Progenitor cell of endocrine pancreas (in vitro differentiated cells): Measurements from ENCODE around the gene PATL1. TPM values are rescaled to one million over a fixed set of nuclear protein-coding genes. Genes with fewer than 3 reads are reported as not detected.

ENCODE experiments used
- DNase-seq: peaks from one replicate; pipeline ENCODE4 v3.0.0; 2021; ENCODE audit warnings: low spot score; ENCODE audit not compliant: unreplicated experiment
- H3K27ac Mint-ChIP-seq: 2 replicates; pipeline ENCODE4 v1.8.0; 2021; ENCODE audit warnings: mild to moderate bottlenecking, moderate library complexity, mixed read lengths
- H3K27me3 Mint-ChIP-seq: 2 replicates; pipeline ENCODE4 v1.8.0; 2021; ENCODE audit warnings: mixed read lengths
- H3K36me3 Mint-ChIP-seq: 2 replicates; pipeline ENCODE4 v1.8.0; 2022; ENCODE audit warnings: mixed read lengths; ENCODE audit not compliant: insufficient read depth
- H3K4me1 Mint-ChIP-seq: 2 replicates; pipeline ENCODE4 v1.8.0; 2021; ENCODE audit warnings: low read depth, mixed read lengths
- H3K4me3 Mint-ChIP-seq: 2 replicates; pipeline ENCODE4 v1.8.0; 2021; ENCODE audit warnings: low read depth, mild to moderate bottlenecking, moderate library complexity, mixed read lengths
- H3K9me3 Mint-ChIP-seq: 2 replicates; pipeline ENCODE4 v1.8.0; 2021; ENCODE audit warnings: low read depth, mixed read lengths
- CTCF ChIP-seq: fragments of 200-600 bp; sonication (generic); IDR thresholded peaks from one replicate; pipeline ENCODE4 v1.5.0; 2021; ENCODE audit warnings: antibody characterized with exemption, mild to moderate bottlenecking; ENCODE audit not compliant: unreplicated experiment
- total RNA-seq: library from RNA; stranded (reverse); gene quantifications from 2 replicates; pipeline ENCODE4 v1.2.1, GENCODE V29; 2021

Gene PATL1
- total RNA-seq, 1 donor from 2014 or later: 43.7 TPM

DNA sequence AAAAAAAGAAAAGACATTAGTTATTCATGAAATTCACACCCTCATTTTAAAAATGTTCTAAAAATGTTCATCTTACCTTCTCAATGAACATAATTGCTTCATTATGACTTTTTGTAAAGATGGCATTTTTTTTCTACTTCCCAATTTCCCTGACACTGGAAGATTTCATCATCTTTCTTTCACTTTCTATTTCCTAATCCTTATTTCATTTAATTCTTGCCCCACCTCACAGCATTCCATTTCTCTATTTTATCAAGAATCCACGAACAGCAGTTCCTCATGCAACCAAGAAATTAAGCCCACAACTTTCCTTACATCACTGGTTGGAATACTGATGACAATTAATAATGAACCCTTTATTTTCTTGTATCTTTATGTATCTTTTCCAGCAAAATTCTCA, 1.9 kb downstream of the PATL1 start:
- Mint-ChIP-seq H3K9me3 (no peaks in the 10 kb centered on the region), H3K4me1 (peaks cover 19% of the 10 kb centered on the region), H3K36me3 (peaks cover 13% of the 10 kb centered on the region), H3K27me3 (no peaks in the 10 kb centered on the region), H3K4me3 (peak overlapping the region; percentile 89), H3K27ac (no peak overlapping the region)
- TF ChIP-seq CTCF: no peak
- DNase-seq: no peak

DNA sequence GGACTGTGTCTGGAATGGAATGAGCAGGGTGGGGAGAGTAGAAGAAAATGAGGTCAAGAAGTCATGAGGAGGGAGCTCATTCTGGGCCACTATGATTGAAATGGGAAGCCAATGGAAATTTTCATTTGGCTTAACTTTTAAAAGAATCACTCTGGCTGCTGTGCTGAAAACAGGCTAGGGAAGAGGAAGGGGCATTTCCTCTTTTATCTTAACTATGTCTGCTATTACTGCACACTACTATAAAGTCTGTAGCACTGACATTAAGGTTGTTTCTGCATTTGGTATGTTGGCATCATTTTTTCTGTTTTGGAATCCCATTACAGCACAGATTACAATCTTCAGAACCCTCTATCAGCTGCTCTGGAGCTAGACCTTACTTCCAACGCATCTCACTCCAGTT, 8.2 kb downstream of the PATL1 start:
- Mint-ChIP-seq H3K36me3 (peaks cover 18% of the 10 kb centered on the region), H3K9me3 (no peaks in the 10 kb centered on the region), H3K27ac (no peak overlapping the region)

DNA sequence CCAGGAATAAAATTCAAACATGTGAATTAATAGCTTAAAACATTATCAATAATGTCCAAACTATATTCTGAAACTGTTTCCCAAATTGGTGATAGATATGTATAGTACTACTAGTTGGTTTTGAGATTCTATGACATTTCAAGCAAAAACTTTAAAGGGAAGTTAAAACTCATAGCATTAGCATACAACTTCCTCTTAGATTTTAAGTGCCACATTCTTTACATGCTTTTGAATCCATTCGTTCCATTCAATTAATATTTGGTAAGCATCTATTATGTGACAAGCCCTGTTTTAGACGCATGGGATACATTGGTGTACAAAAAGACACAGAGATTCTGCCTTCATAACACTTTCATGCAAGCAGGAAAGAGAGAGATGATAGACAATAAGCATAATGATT, 8.9 kb downstream of the PATL1 start:
- no peaks in the 10 kb centered on the region for H3K9me3 Mint-ChIP-seq
- no peaks in the 10 kb centered on the region for H3K4me1 Mint-ChIP-seq
- no peaks in the 10 kb centered on the region for H3K27me3 Mint-ChIP-seq
- H3K4me3 Mint-ChIP-seq: no peak overlapping the region
- DNase-seq: no peak
- peaks cover 19% of the 10 kb centered on the region for H3K36me3 Mint-ChIP-seq
- H3K27ac Mint-ChIP-seq: no peak overlapping the region
- TF ChIP-seq CTCF: no peak

More for the DNA sequence above, 8.2 kb downstream of the PATL1 start:
- no peaks in the 10 kb centered on the region for H3K4me1 Mint-ChIP-seq
- no peaks in the 10 kb centered on the region for H3K27me3 Mint-ChIP-seq
- no peak overlapping the region for H3K4me3 Mint-ChIP-seq
- TF ChIP-seq CTCF: no peak
- no peak for DNase-seq

GRCh38 chr11:59658036-59658435, 10.8 kb downstream of the PATL1 start:
- Mint-ChIP-seq H3K27me3 (no peaks in the 10 kb centered on the region), H3K36me3 (peaks cover 23% of the 10 kb centered on the region), H3K4me3 (no peak overlapping the region), H3K9me3 (no peaks in the 10 kb centered on the region), H3K27ac (no peak overlapping the region), H3K4me1 (no peaks in the 10 kb centered on the region)
- no peak for DNase-seq
- TF ChIP-seq CTCF: no peak

DNA sequence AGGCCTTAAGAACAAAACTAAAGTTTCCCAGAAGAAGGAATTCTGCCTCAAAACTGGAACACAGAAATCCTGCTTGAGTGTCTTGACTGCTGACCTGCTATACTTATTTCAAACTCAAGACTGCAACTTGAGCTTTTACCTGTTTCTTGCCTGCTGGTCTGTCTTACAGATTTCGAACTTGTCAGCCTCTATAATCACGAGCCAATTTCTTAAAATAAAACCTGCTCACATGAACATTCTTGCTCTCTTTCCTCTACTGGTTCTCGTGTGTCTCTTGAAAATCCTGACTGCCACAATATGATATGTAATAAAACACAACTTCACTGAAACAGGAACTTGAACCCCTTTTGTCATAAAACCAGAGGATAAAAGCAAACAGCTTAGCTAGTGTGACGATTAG, 13.9 kb downstream of the PATL1 start:
- no peaks in the 10 kb centered on the region for H3K4me1 Mint-ChIP-seq
- H3K27me3 Mint-ChIP-seq: no peaks in the 10 kb centered on the region
- DNase-seq: no peak
- no peak for TF ChIP-seq CTCF
- H3K36me3 Mint-ChIP-seq: peaks cover 37% of the 10 kb centered on the region
- no peak overlapping the region for H3K27ac Mint-ChIP-seq
- no peaks in the 10 kb centered on the region for H3K9me3 Mint-ChIP-seq
- H3K4me3 Mint-ChIP-seq: no peak overlapping the region
